ENCODE results near the gene AQP9.

Gene AQP9

DNA sequence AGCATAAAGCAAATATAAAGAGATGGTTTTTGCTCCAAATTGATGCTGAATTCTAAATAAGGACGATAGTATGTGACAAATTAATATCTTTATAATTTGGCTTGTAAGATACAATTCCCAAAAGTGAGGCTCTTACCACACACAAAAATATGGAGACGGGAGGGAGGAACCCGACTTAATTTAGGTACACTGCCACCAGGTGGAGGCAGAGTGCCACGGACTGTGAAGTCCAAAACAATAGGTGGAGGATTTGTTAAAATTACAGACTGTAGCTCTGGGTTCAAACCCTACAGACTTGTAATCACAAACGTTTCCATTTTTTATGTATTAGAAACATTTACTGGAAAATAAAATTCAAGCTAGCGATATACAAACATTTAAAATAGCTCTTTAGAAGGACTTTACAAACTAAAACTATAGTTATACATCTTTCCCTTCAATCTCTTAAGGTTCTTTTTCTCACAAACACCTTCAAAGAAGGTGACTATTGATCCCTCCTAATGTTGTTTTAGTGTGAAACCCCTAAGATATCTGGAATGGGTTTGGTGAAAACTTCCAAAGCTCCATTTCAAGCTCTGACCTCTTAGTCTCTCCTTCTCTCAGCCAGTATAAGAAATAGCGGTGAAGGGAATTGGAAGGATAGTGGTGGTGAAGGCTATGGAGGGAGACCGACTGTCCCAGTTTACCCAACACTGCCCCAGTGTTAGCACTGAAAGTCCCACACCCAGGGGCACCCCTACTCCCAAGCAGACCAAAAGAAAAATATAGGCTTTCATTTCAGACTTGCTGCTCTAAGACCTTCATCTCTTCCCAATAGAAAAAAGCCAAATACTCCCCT is 89.7 kb downstream of the AQP9 start:
- peak; percentile 45 to 48 for DNase-seq (ENCODE audit: low read depth in 2 of 2)

DNA sequence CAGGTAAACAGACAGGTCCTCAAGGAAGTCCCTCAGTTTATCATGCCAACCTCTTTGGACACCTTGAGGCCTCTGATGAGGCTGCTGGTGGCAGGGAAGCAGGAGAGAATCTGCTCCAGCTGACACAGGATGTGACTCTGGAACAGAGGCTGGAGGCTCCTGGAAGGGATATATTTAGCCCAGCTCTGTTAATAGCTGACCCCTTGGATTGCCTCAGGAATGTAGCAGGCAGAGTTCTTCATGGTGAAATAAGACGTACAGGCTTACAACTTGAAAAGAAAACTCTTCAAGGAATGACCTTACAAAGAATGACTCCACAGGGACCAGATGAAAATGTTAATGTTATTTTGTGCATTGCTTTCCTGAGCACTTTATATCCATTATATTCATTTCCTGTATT is 90.5 kb downstream of the AQP9 start:
- DNase-seq (ENCODE audit: low read depth in 2 of 2) = peak; percentile 69 to 74

DNA sequence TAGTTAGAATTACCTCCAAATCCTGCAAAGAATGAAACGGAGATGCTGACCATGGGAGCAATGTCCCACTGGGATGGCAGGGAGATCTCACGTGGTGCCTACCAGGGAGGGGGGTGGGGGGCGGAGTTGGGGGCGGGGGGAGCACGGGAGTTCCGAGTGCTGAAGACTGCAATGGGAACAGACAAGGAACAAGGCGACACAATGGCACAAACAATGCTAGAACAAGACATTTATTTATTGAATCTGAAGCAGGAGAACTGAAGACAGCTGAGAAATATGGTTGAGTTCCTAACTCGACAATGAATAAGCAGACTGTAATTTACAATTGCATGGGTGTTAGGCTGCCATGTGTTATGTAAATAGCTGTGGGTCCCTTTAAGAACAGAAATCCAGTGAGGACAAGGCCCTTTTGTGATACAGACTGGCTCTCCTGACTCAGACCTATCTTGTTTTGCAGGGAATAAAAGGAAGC is 91.2 kb downstream of the AQP9 start:
- no peak for DNase-seq (ENCODE audit: low read depth in 2 of 2)

DNA sequence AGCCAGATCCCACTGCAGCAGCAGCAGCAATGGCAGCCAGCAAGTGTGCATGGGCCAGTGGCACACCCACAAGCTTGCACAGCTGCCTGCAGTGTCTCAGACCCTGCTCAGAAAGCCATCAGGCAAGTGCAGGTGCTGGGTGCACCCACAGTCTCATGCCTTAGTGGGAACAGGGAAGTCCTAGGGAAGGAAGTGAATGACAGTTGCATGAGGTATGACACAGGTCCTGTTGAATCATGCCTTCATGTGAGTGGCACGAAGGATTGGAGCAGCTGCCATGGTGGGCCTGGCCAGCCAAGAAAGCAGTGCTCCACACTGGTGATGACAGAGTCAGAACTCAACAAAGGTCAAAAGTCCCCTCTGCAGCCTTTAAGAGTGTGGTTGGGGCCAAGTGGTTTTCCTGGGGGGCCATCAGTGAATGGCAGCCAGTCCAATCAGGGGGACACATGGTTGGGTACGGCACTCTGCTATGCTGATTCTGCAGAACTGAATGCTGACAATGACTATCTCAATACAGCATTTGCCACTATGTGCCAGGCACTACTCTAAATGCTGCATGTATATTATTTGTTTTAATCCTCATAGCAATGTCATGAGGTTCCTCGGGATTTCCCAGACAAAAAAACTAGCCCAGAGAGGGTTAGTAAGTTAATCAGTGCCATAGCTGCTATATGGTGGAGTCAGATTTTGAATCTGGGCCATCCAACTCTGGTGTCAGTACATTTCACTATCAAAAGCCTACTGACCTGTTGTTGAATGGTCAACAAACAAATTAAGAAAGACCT is 94.3 kb downstream of the AQP9 start:
- no peak for DNase-seq (ENCODE audit: low read depth in 2 of 2)

DNA sequence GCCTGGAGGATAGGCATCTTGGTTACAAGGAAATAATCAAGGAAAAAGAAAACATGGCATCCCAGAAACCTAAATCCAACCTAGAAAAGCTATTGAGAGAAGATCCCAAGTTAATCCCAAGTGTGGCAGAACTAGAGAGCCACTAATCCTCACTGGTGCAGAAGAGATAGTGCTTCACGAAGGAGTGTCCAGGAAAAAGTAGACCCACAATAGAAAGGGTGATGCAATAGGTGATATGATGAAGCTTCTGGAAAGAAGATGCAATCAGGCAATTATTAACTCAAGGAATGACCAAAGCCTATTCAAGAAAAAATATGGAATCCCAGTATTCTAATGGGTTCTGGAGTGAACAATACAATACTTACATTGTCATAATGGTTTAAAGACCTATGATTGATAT is 95.2 kb downstream of the AQP9 start:
- no peak for DNase-seq (ENCODE audit: low read depth in 2 of 2)

All from fibroblast of skin of left biceps (primary cell).